GM13976 (cell line): ENCODE measurements around the gene MCTP2.

ENCODE experiments used
- DNase-seq: peaks from one replicate; pipeline ENCODE4 v3.0.0; 2012; ENCODE audit warnings: low spot score
- CTCF ChIP-seq: IDR thresholded peaks from 2 replicates; pipeline ENCODE4 v1.5.1; 2012; ENCODE audit warnings: borderline replicate concordance, mild to moderate bottlenecking; ENCODE audit not compliant: insufficient read depth; ENCODE audit errors: extremely low read depth, missing control alignments, control extremely low read depth
- in situ Hi-C: fragments of 300-500 bp; cut with MboI; formaldehyde crosslinking; loops from one replicate; pipeline ENCODE4 v1.12.0; 2022; ENCODE audit warnings: low sequenced_read_pairs, mixed read lengths, inconsistent platforms; ENCODE audit not compliant: unreplicated experiment

The MCTP2 gene

GRCh38 chr15:94247789-94248638 lies 16.7 kb downstream of the MCTP2 start:
- in situ Hi-C loops, result no loop called here
- no peak for DNase-seq
- no peak for TF ChIP-seq CTCF

GRCh38 chr15:94250801-94251200 lies 19.4 kb downstream of the MCTP2 start:
- in situ Hi-C loops, result no loop called here
- no peak for DNase-seq
- no peak for TF ChIP-seq CTCF

GRCh38 chr15:94252223-94252766 lies 20.9 kb downstream of the MCTP2 start:
- in situ Hi-C loops, result no loop called here
- no peak for TF ChIP-seq CTCF
- DNase-seq, result no peak

- in situ Hi-C loops, result no loop called here
- TF ChIP-seq CTCF, result no peak
- no peak for DNase-seq
Measured at GRCh38 chr15:94252906-94253491, 21.6 kb downstream of the MCTP2 start.

- no peak for TF ChIP-seq CTCF
- in situ Hi-C loops, result no loop called here
- no peak for DNase-seq
Measured at GRCh38 chr15:94253742-94254141, 22.4 kb downstream of the MCTP2 start.

- in situ Hi-C loops, result no loop called here
- TF ChIP-seq CTCF, result no peak
- no peak for DNase-seq
Measured at GRCh38 chr15:94255540-94255939, 24.2 kb downstream of the MCTP2 start.
